Esophagus squamous epithelium (tissue), 4 donors: Measurements from ENCODE around the gene NECAB2.

Experiments
- POLR2A ChIP-seq, 4 donors: fragments of 450-650 bp; IDR thresholded peaks; one replicate each; pipeline ENCODE4 v1.6.1; 2017; ENCODE audit warnings: antibody characterized with exemption in 4 of 4, mild to moderate bottlenecking in 4 of 4, moderate library complexity in 3 of 4
- TF ChIP-seq, protein P1 (sequence below), 6 experiments: fragments of 450-650 bp in 4 of 6; fragments of 200-600 bp in 2 of 6; sonication (generic) in 2 of 6; IDR thresholded peaks; one replicate each; pipeline ENCODE4 v1.5.1; 2016 to 2019; ENCODE audit warnings: antibody characterized with exemption in 6 of 6, mild to moderate bottlenecking in 4 of 6, moderate library complexity in 4 of 6

- TF ChIP-seq, protein P1, sequence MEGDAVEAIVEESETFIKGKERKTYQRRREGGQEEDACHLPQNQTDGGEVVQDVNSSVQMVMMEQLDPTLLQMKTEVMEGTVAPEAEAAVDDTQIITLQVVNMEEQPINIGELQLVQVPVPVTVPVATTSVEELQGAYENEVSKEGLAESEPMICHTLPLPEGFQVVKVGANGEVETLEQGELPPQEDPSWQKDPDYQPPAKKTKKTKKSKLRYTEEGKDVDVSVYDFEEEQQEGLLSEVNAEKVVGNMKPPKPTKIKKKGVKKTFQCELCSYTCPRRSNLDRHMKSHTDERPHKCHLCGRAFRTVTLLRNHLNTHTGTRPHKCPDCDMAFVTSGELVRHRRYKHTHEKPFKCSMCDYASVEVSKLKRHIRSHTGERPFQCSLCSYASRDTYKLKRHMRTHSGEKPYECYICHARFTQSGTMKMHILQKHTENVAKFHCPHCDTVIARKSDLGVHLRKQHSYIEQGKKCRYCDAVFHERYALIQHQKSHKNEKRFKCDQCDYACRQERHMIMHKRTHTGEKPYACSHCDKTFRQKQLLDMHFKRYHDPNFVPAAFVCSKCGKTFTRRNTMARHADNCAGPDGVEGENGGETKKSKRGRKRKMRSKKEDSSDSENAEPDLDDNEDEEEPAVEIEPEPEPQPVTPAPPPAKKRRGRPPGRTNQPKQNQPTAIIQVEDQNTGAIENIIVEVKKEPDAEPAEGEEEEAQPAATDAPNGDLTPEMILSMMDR (IDR thresholded peaks at IDR 0.05) = no peak
- no peak for TF ChIP-seq POLR2A (IDR thresholded peaks at IDR 0.05)
Measured at GRCh38 chr16:83975590-83976260, 7.7 kb downstream of the NECAB2 start.
